HepG2 (cell line): ENCODE data around the gene U2AF1L4. TPM values are rescaled to one million over a fixed set of nuclear protein-coding genes. Genes with fewer than 3 reads are reported as not detected.

Experiments
- HDAC2 ChIP-seq: sonication (generic); formaldehyde crosslinking; IDR thresholded peaks from 2 replicates; pipeline ENCODE4 v1.4.0; 2020; ENCODE audit warnings: missing genetic modification reagents
- HNF1A ChIP-seq, 2 experiments: sonication (generic) in 1 of 2; formaldehyde crosslinking in 1 of 2; IDR thresholded peaks; 2 replicates each; pipeline versions ENCODE4 v1.4.0 to v1.6.1; 2016 to 2020; ENCODE audit warnings: borderline replicate concordance in 1 of 2, low read depth in 1 of 2, mild to moderate bottlenecking in 1 of 2, missing genetic modification reagents in 1 of 2
- HNRNPL ChIP-seq: fragments of 200-400 bp; formaldehyde crosslinking; IDR thresholded peaks from 2 replicates; pipeline ENCODE4 v1.6.1; 2017; ENCODE audit warnings: mild to moderate bottlenecking, low read depth, low read length
- PCBP1 ChIP-seq: fragments of 200-400 bp; formaldehyde crosslinking; IDR thresholded peaks from 2 replicates; pipeline ENCODE4 v1.6.1; 2017; ENCODE audit warnings: mild to moderate bottlenecking, low read depth, low read length, borderline replicate concordance
- SNAPC2 ChIP-seq: sonication (generic); formaldehyde crosslinking; IDR thresholded peaks from 2 replicates; pipeline ENCODE4 v1.8.1; 2022; ENCODE audit warnings: mild to moderate bottlenecking, missing genetic modification reagents
- SP4 ChIP-seq: sonication (generic); formaldehyde crosslinking; IDR thresholded peaks from 2 replicates; pipeline ENCODE4 v1.8.1; 2023; ENCODE audit warnings: mild to moderate bottlenecking, missing genetic modification reagents
- TEF ChIP-seq: sonication (generic); formaldehyde crosslinking; IDR thresholded peaks from 2 replicates; pipeline ENCODE4 v1.5.0; 2020; ENCODE audit warnings: missing genetic modification reagents
- TP53 ChIP-seq: sonication (generic); formaldehyde crosslinking; conservative IDR thresholded peaks from 2 replicates; pipeline ENCODE4 v1.4.0; 2020; ENCODE audit warnings: missing genetic modification reagents
- ZNF180 ChIP-seq: sonication (generic); formaldehyde crosslinking; IDR thresholded peaks from 2 replicates; pipeline ENCODE4 v1.4.0; 2020; ENCODE audit warnings: low read depth, missing genetic modification reagents, borderline replicate concordance
- polyA plus RNA-seq, 8 experiments: library from polyadenylated mRNA; depleted of rRNA in 3 of 8; stranded (reverse) in 7 of 8; unstranded in 1 of 8; fragments of >200 nt; fragmentation: Illumina TruSeq in 4 of 8; extraction: Trizol in 4 of 8; gene quantifications; 2 replicates each; pipeline versions ENCODE4 v1.2.1 to v1.2.3, GENCODE V29; 2011 to 2016; ENCODE audit warnings: low read depth in 4 of 8, missing spikeins in 1 of 8, mixed read lengths in 1 of 8; ENCODE audit not compliant: insufficient read depth in 1 of 8
- total RNA-seq, 5 experiments: library from RNA; depleted of rRNA; stranded (reverse); fragments of >200 nt; fragmentation: Illumina TruSeq; extraction: Trizol; gene quantifications; 2 replicates each; pipeline ENCODE4 v1.2.3, GENCODE V29; 2016; ENCODE audit warnings: low read depth in 1 of 5
- TF ChIP-seq, protein P1 (sequence below): sonication (generic); formaldehyde crosslinking; IDR thresholded peaks from 2 replicates; pipeline ENCODE4 v1.4.0; 2020; ENCODE audit warnings: mild to moderate bottlenecking, missing genetic modification reagents
- TF ChIP-seq, protein P2 (sequence below): IDR thresholded peaks from 2 replicates; pipeline ENCODE4 v1.6.1; 2016; ENCODE audit warnings: missing genetic modification reagents, missing compliant biosample characterization

The U2AF1L4 gene
- total and polyA plus RNA-seq, 2 of the 13 experiments (the other 11 are each of a cell fraction or from before 2014, with no cell fraction given), result 7.9 to 15.4 TPM

- TF ChIP-seq HNF1A (IDR thresholded peaks at IDR 0.05; ENCODE audit: low read depth) (no peak), HNF1A (CRISPR knock-in tag; IDR thresholded peaks at IDR 0.05; ENCODE audit: borderline replicate concordance) (no peak), SP4 (CRISPR knock-in tag) (peak; percentile 96), TP53 (CRISPR knock-in tag) (no peak), TEF (CRISPR knock-in tag) (no peak), HNRNPL (0 out of 2 replicates have a peak, but pooled peaks have one; percentile 26), SNAPC2 (CRISPR knock-in tag) (no peak), HDAC2 (no peak), ZNF180 (CRISPR knock-in tag) (no peak), PCBP1 (0 out of 2 replicates have a peak, but pooled peaks have one; percentile 7)
- TF ChIP-seq, protein P1, sequence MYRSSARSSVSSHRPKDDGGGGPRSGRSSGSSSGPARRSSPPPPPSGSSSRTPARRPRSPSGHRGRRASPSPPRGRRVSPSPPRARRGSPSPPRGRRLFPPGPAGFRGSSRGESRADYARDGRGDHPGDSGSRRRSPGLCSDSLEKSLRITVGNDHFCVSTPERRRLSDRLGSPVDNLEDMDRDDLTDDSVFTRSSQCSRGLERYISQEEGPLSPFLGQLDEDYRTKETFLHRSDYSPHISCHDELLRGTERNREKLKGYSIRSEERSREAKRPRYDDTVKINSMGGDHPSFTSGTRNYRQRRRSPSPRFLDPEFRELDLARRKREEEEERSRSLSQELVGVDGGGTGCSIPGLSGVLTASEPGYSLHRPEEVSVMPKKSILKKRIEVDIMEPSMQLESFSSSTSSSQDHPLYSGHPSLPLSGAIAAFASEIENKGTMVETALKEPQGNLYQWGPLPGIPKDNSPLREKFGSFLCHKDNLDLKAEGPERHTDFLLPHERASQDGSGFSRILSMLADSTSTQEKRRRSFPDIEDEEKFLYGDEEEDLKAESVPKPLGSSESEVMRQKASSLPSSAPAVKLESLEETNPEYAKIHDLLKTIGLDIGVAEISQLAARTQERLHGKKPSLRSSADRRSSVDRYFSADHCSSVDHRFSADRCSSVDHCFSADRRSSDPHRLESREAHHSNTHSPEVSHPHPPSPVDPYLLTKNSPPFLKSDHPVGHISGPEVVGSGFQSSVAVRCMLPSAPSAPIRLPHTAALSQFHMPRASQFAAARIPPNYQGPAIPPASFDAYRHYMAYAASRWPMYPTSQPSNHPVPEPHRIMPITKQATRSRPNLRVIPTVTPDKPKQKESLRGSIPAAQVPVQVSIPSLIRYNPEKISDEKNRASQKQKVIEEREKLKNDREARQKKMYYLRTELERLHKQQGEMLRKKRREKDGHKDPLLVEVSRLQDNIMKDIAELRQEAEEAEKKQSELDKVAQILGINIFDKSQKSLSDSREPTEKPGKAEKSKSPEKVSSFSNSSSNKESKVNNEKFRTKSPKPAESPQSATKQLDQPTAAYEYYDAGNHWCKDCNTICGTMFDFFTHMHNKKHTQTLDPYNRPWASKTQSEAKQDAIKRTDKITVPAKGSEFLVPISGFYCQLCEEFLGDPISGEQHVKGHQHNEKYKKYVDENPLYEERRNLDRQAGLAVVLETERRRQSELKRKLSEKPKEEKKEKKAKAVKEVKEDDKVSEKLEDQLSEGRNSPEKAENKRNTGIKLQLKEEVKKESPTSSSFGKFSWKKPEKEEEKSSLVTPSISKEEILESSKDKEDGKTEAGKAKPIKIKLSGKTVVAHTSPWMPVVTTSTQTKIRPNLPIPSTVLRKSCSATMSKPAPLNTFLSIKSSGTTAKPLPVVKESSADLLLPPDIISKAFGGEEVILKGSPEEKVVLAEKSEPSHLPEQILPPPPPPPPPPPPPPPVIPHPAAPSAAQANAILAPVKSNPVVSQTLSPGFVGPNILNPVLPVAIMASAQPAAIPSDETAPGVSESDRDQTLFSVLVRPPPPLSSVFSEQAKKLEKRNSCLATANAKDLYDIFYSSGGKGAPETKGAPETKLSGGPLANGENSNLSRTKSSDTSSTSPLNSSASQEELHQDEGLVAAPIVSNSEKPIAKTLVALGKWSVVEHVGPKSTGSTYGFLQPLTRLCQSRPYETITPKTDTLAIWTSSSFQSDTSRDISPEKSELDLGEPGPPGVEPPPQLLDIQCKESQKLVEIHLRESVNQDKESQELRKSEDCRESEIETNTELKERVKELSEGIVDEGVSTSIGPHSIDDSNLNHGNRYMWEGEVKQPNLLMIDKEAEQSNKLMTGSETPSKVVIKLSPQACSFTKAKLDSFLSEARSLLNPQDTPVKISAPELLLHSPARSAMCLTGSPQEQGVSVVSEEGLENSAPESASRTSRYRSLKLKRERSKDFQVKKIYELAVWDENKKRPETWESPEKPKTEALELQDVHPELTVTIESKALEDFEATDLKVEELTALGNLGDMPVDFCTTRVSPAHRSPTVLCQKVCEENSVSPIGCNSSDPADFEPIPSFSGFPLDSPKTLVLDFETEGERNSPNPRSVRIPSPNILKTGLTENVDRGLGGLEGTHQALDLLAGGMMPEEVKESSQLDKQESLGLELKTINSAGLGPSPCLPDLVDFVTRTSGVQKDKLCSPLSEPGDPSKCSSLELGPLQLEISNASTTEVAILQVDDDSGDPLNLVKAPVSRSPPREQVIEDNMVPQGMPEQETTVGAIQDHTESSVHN (CRISPR knock-in tag), result no peak
- TF ChIP-seq, protein P2, sequence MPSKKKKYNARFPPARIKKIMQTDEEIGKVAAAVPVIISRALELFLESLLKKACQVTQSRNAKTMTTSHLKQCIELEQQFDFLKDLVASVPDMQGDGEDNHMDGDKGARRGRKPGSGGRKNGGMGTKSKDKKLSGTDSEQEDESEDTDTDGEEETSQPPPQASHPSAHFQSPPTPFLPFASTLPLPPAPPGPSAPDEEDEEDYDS (CRISPR knock-in tag), result no peak; the same call in none of the 2 replicates
Observed at GRCh38 chr19:35702223-35703012, 42.8 kb downstream of the U2AF1L4 start (continued).
